HFFc6 (cell line): Measurements from ENCODE around the gene PHYKPL. TPM values are rescaled to one million over a fixed set of nuclear protein-coding genes. Genes with fewer than 3 reads are reported as not detected.

Experiments used
- DNase-seq: peaks from one replicate; pipeline ENCODE4 v3.0.0-alpha.2; 2018
- H3K27ac Mint-ChIP-seq: 2 replicates; pipeline ENCODE4 v1.8.0; 2020; ENCODE audit warnings: mild to moderate bottlenecking, mixed read lengths
- H3K27me3 Mint-ChIP-seq: 2 replicates; pipeline ENCODE4 v1.8.0; 2021; ENCODE audit warnings: mild to moderate bottlenecking, moderate library complexity, mixed read lengths; ENCODE audit not compliant: insufficient read depth
- H3K36me3 Mint-ChIP-seq: 2 replicates; pipeline ENCODE4 v1.8.0; 2021; ENCODE audit warnings: low read depth, mixed read lengths
- H3K4me1 Mint-ChIP-seq: 2 replicates; pipeline ENCODE4 v1.8.0; 2020; ENCODE audit warnings: low read depth, mixed read lengths
- H3K4me3 Mint-ChIP-seq: 2 replicates; pipeline ENCODE4 v1.8.0; 2020; ENCODE audit warnings: mild to moderate bottlenecking, moderate library complexity, mixed read lengths
- H3K9me3 Mint-ChIP-seq: 2 replicates; pipeline ENCODE4 v1.8.0; 2020; ENCODE audit warnings: mild to moderate bottlenecking, mixed read lengths
- total RNA-seq, 6 experiments: library from RNA; stranded (reverse); fragmentation: NEBNext Ultra II Directional; extraction: Animal tissue kit (Norgen Biotek cat#: 25700); gene quantifications; 2 replicates in 1 of 6; 3 replicates in 5 of 6; pipeline ENCODE4 v1.2.3, GENCODE V29; 2021
- TF ChIP-seq, protein P1 (sequence below): fragments of 200-600 bp; sonication (generic); IDR thresholded peaks from 2 replicates; pipeline ENCODE4 v1.5.0; 2021; ENCODE audit warnings: antibody characterized with exemption, mild to moderate bottlenecking

Gene PHYKPL
- total RNA-seq, 6 experiments from 2014 or later = 18.7 to 25.6 (median 23.9) TPM

- Mint-ChIP-seq H3K4me1 (no peaks in the 10 kb centered on the region), H3K27ac (no peak overlapping the region), H3K4me3 (no peak overlapping the region), H3K27me3 (peaks cover 34% of the 10 kb centered on the region), H3K9me3 (no peaks in the 10 kb centered on the region), H3K36me3 (no peaks in the 10 kb centered on the region)
- DNase-seq = no peak
- TF ChIP-seq, protein P1, sequence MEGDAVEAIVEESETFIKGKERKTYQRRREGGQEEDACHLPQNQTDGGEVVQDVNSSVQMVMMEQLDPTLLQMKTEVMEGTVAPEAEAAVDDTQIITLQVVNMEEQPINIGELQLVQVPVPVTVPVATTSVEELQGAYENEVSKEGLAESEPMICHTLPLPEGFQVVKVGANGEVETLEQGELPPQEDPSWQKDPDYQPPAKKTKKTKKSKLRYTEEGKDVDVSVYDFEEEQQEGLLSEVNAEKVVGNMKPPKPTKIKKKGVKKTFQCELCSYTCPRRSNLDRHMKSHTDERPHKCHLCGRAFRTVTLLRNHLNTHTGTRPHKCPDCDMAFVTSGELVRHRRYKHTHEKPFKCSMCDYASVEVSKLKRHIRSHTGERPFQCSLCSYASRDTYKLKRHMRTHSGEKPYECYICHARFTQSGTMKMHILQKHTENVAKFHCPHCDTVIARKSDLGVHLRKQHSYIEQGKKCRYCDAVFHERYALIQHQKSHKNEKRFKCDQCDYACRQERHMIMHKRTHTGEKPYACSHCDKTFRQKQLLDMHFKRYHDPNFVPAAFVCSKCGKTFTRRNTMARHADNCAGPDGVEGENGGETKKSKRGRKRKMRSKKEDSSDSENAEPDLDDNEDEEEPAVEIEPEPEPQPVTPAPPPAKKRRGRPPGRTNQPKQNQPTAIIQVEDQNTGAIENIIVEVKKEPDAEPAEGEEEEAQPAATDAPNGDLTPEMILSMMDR = no peak
Observed at GRCh38 chr5:178162481-178162880, 70.1 kb downstream of the PHYKPL start.

GRCh38 chr5:178160176-178160575, 72.4 kb downstream of the PHYKPL start:
- Mint-ChIP-seq H3K27me3 (peaks cover 25% of the 10 kb centered on the region), H3K27ac (no peak overlapping the region), H3K4me1 (no peaks in the 10 kb centered on the region), H3K36me3 (no peaks in the 10 kb centered on the region), H3K4me3 (no peak overlapping the region), H3K9me3 (no peaks in the 10 kb centered on the region)
- TF ChIP-seq, protein P1 = no peak
- DNase-seq = no peak

Other genes starting within 250 kb of the PHYKPL start
- not detected for gene PROP1, start 236.6 kb downstream of the PHYKPL start, total RNA-seq
- gene N4BP3, start 119.3 kb downstream of the PHYKPL start, total RNA-seq = under 1 TPM in 3 of 6 experiments, not detected in 3; 0.03 to 0.05 (median 0.05) TPM
- 10 to 100 TPM; 18.2 to 23.3 (median 21.9) TPM for gene RMND5B, start 101.8 kb downstream of the PHYKPL start, total RNA-seq
- 100 to 1,000 TPM; 172 to 204 (median 184) TPM for gene NHP2, start 78.9 kb downstream of the PHYKPL start, total RNA-seq
- not detected for gene GMCL2, start 45.4 kb downstream of the PHYKPL start, total RNA-seq
- gene HNRNPAB, start 28.3 kb downstream of the PHYKPL start, total RNA-seq = 100 to 1,000 TPM; 153 to 218 (median 197) TPM